HG02973 (cell line): ENCODE data around the gene VDR.
A peak's percentile ranks its signal among the peaks of the same experiment; 100 is the strongest.

ENCODE experiments used
- ATAC-seq: cut with Tn5 transposase; IDR thresholded peaks from one replicate; pipeline ENCODE4 v1.9.1; 2021; ENCODE audit warnings: moderate library complexity; ENCODE audit not compliant: unreplicated experiment

VDR gene

GRCh38 chr12:47904713-47905709, at the start of gene VDR:
VDR (minus strand) TSS chr12:47904994; CDS start chr12:47879113, 25,881 bp downstream.
- ATAC-seq: peak; percentile 59

GRCh38 chr12:47954058-47954457, 49.3 kb upstream of the VDR start:
- ATAC-seq: no peak

DNA sequence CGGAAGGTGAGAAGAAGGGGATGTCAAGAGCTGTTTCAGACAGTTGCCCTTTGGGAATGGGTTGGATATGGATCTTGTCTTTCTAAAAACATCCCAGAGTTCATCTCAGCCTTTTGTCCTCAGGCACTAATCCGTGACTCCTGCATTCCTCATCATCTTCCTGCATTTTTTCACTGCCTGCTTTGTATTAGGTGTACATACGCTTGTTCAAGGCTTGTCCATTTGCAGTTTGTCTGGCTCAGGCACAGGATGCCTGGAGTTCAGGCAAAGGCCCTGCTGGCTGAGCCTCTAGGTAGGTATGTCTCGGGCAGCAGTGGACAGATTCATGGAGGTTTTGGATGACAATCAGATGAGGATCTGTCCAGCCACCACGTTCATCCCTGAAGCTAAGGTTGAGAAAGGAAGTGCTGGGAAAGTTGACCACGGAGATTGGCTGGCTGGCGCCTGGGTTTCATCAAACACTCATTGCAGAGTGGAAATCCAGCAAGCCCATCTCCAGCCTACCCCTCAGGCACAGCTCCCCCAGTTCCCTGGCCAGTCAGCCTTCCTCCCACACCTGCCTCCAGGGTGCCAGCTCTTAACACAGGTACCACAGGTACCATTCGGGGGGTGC, 46.2 kb upstream of the VDR start:
- no peak for ATAC-seq

DNA sequence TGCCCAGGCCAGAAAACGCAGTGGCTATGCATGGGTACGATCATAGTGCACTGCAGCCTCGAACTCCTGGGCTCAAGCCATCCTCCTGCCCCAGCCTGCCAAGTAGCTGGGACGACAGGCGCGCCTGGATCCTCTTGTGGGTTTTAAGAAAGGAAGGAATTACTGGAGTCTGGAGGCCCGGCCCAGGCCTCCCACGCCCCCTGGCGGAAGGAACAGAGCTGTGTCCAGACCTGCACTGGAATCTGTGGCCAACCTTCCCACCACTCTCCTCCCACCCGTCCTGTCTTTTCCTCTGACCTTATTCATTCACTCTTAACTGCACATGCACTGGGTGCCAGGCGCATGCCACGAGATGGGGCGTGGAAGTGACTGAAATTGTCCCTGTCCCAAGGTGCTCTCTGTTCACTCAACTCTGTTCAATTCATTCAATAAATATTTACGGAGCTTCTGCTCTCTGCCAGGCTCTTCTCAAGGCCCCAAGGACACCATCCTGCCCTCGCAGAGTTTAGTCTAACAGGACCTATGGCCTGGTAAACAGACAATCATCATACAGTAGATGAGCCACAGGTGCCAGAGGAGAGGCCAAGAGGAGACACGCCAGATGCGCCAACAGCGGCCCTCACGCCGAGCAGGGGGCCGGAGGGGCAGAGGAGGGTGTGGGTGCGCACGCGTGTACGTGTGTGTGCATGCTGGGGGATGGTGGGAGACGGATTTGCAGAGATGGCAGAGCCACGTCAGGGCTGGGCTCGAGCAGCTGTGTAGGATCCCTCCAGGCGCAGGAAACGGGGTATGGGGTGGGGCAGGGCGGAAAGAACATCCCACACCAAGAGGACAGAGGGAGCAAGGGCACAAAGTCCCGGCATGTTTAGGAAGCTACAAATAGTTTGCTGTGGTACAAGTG, 44.9 kb upstream of the VDR start:
- no peak for ATAC-seq

GRCh38 chr12:47947341-47947740, 42.5 kb upstream of the VDR start:
- ATAC-seq: no peak

DNA sequence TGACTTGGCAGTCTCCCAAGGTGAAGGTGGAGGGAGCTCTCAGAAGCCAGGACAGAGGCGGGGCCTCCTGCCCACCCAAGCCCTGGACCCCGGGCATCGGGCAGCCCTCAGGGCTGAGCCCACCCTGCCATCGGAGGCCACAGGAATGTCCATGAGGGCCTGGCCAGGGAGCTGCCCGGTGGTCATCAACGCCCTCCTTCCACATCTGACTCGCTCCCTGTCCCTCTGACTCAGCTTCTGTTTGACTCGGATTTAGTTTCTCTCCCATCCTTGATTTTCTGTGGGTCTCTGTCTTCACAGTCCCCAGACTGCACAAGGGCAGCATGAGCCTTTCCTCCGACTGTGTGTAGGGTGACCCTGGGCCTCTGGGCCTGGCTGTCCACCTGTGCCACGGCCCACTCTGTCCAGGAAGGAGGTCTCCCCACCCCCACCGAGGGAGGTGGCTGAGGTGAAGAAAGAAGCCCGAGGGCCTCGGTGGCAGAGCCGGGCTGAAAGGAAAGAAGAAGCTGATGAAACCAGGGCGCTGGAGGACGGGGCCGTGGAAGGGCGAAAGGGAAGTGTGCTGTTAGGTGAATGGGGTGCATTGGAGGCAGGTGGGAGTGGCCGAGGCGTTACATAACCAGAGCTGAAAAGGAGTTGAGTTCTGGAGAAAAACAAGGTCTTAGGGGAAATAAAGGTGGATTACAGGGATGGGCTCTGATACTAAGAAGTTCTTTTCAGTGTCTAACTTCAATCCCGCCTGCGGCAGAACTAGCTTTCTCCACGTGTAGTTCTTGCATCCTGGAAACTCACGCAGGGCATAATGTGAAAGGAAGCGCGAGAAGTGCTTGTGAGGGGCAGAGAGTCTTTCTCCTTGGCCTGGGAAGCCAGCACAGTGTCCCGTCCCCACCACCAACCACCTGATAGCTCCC, 41.9 kb upstream of the VDR start:
- no peak for ATAC-seq

GRCh38 chr12:47945341-47945728, 40.5 kb upstream of the VDR start:
- ATAC-seq: no peak

GRCh38 chr12:47944685-47945340, 40.0 kb upstream of the VDR start:
- ATAC-seq: no peak

- no peak for ATAC-seq
These were observed 39.0 kb upstream of the VDR start for GRCh38 chr12:47943623-47944340.

DNA sequence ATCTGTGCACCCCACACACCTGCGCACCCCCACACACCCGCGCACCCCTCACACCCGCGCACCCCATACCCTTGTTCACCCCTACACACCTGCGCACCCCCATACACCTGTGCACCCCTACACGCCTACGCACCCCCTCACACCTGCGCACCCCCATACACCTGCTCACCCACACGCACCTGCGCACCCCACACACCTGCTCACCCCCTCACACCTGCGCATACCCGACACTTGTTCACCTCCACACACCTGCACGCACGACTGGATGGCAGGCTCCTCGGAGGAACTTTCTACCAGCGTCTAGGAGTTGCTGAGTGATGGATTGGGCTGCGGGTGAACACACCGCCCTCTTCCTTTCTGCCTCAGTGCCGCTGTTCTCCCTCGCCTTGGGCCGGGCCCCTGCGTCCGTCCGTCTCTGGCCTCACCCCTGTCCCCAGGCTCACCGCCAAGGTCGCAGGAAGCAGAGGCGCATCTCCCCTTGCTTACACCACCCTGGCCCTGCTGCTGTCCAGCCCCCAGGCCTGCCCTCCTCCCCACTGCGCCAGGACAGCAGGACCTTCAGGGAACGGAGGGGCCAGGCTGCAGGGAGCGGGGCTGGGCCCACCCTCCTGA, 37.9 kb upstream of the VDR start:
- ATAC-seq: no peak

- ATAC-seq: no peak
These were observed 37.2 kb upstream of the VDR start for GRCh38 chr12:47941871-47942613.

DNA sequence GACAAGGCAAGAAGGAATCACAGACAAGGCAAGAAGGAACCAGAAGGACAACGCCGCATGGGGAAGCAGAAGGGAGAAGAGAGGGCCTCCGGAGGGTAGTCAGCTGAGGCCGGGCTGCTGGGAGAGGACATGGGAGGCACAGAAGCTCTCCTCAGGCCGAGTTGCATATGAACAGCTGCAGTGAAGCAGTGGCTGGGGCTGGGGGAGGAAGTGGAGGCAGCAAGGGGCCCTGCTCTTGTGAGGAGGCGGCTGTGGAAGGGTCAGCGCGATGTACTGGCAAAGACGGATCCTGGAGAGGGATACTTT, 36.6 kb upstream of the VDR start:
- no peak for ATAC-seq

DNA sequence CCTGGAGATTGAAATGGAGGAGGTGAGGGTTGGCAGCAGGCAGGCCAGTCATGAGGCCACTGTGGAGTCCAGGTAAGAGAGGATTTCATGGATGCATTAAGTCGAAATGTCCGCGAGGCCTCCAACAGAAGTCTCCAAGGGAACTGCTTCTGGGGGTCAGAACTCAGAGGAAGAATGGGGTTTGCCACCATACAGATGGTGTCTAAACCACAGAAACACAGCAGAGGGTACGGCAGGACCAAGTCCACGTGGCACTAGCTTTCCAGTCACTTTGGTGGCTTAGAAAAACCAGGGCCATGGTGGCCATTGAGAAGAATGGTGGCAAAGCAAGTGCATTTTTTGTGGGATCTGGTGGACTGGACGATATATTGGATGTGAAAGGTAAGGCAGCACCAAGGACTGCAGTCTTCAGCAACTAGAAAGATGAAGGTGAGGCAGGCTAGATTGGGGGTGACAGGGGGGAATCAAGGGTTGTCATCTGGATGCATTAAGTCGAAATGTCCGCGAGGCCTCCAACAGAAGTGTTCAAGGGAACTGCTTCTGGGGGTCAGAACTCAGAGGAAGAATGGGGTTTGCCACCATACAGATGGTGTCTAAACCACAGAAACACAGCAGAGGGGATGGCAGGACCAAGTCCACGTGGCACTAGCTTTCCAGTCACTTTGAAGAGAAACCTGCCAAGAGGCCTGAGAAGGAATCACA, 36.1 kb upstream of the VDR start:
- ATAC-seq: no peak

DNA sequence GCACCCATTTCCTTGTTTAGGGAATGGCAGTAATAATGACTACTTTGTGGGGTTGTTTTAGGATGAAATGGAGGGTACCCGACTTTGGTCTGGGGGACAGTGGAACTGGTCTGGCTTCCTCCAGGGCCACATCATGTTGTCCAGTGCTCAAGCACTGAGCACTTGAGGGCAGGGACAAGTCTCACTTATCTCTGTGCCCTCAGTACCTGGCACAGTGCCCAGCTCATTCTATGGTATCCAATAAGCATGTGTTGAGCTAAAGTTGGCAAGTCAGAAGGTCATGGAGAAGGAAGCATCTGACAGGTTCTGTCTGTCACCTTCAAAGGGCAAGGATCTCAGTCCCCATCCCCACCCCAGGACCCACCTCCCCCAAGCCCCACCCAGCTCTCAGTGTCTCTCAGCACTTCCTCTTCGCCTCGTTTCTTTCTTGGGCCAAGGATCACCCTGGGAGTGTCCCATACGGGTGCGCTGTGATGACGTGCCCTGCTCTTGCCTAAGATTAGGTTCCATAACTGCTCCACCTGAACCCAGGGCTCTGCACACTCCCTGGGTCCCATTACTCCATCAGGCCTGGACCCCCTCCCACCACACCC, 34.3 kb upstream of the VDR start:
- no peak for ATAC-seq

- no peak for ATAC-seq
These were observed 33.8 kb upstream of the VDR start for GRCh38 chr12:47938594-47938993.

DNA sequence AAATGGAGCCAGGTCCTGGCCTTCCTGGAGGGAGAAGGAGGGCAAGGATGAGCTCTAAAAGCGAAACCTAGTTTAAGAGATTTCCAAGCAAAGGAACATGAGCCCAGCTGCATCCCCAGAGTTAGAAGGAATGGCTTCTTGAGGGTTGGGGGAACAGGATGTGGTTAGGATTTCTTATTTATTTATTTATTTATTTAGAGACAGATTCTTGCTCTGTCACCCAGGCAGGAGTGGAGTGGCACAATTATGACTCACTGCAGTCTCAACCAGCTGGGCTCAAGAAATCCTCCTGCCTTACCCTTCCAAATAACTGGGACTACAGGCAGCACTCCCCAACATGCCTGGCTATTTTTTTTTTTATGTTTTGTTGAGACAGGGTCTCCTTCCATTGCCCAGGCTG, 33.3 kb upstream of the VDR start:
- ATAC-seq: no peak

GRCh38 chr12:47935184-47935583, 30.4 kb upstream of the VDR start:
- no peak for ATAC-seq
